Gastrocnemius medialis (tissue), 4 donors: ENCODE measurements around the gene MARK3. TPM values are rescaled to one million over a fixed set of nuclear protein-coding genes. Genes with fewer than 3 reads are reported as not detected.

Experiments used
- ATAC-seq, 2 donors: fragments of 150-250 bp; one replicate each; pipeline ENCODE4 v1.9.1; 2016
- DNase-seq, 2 donors: peaks; one replicate each; pipeline ENCODE4 v3.0.0-alpha.2; 2019
- H3K27ac ChIP-seq, 4 donors: fragments of 200-600 bp; sonication (generic); 1 replicate in 1 of 4; 2 replicates in 3 of 4; pipeline ENCODE4 v1.5.1; 2016 to 2018; ENCODE audit warnings: mild to moderate bottlenecking in 2 of 4, moderate library complexity in 1 of 4
- H3K27me3 ChIP-seq, 3 donors: fragments of 200-600 bp; sonication (generic) in 2 of 3; 1 replicate in 1 of 3; 2 replicates in 2 of 3; pipeline versions ENCODE4 v1.5.1 to v1.6.0; 2016 to 2019; ENCODE audit warnings: mild to moderate bottlenecking in 1 of 3, moderate library complexity in 1 of 3
- H3K36me3 ChIP-seq, 2 donors: fragments of 200-600 bp; sonication (generic) in 1 of 2; one replicate each; pipeline ENCODE4 v1.5.1; 2017 to 2018
- H3K4me1 ChIP-seq, 2 donors: fragments of 200-600 bp; sonication (generic) in 1 of 2; one replicate each; pipeline ENCODE4 v1.5.1; 2016 to 2017; ENCODE audit warnings: mild to moderate bottlenecking in 2 of 2
- H3K4me3 ChIP-seq, 4 donors: fragments of 200-600 bp; sonication (generic) in 3 of 4; 1 replicate in 1 of 4; 2 replicates in 3 of 4; pipeline ENCODE4 v1.5.1; 2016 to 2019; ENCODE audit warnings: mild to moderate bottlenecking in 2 of 4
- H3K9me3 ChIP-seq, 3 donors: fragments of 200-600 bp; sonication (generic) in 2 of 3; 1 replicate in 1 of 3; 2 replicates in 2 of 3; pipeline ENCODE4 v1.5.1; 2016 to 2019
- POLR2A ChIP-seq, 2 donors: fragments of 450-650 bp; IDR thresholded peaks; one replicate each; pipeline ENCODE4 v1.6.1; 2017; ENCODE audit warnings: antibody characterized with exemption in 2 of 2, mild to moderate bottlenecking in 2 of 2, moderate library complexity in 2 of 2
- in situ Hi-C, 4 donors: fragments of 200-750 bp; cut with MboI; loops; one replicate each; pipeline versions ENCODE4 v1.15.0 to v1.8.0; 2017; ENCODE audit warnings: low sequenced_read_pairs in 4 of 4
- intact Hi-C: fragments of 100-400 bp; cut with DNase I; formaldehyde crosslinking; loops from one replicate; pipeline ENCODE4 v1.15.1; 2023; ENCODE audit warnings: low total_unique reads
- total RNA-seq, 4 donors: library from RNA; depleted of rRNA; stranded (reverse); fragments of >200 nt; gene quantifications; one replicate each; pipeline versions ENCODE4 v1.1.0 to v1.2.3, GENCODE V29; 2016
- TF ChIP-seq, protein P1 (sequence below), 5 experiments: fragments of 450-650 bp in 3 of 5; fragments of 200-600 bp in 2 of 5; sonication (generic) in 2 of 5; IDR thresholded peaks in 4 of 5; conservative IDR thresholded peaks in 1 of 5; 1 replicate in 4 of 5; 2 replicates in 1 of 5; pipeline ENCODE4 v1.5.1; 2016 to 2019; ENCODE audit warnings: antibody characterized with exemption in 5 of 5, mild to moderate bottlenecking in 3 of 5, moderate library complexity in 3 of 5

MARK3 gene
- total RNA-seq, 4 donors from 2014 or later = 60.2 to 73.1 (median 71.6) TPM

DNA sequence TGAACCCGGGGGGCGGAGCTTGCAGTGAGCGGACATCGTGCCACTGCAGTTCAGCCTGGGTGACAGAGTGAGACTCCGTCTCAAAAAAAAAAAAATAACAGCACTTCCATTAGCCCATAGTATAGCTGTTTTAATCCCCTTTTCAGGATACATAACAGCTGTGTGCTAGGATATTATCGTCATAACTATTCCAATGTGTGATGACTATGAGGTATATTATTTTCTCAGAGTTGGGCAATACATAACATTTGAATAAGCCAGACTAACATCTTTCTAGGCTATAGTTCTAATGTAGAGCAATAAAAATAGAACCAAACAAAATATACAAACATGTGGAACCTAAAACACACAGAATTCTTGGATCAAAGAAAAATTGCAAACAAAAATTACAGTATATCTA is 57.1 kb downstream of the MARK3 start:
- no peak overlapping the region for H3K4me3 ChIP-seq
- H3K27me3 ChIP-seq = no peaks in the 10 kb centered on the region
- H3K9me3 ChIP-seq = no peaks in the 10 kb centered on the region
- H3K4me1 ChIP-seq = peaks cover 21 to 24% of the 10 kb centered on the region in 2 donors
- DNase-seq = no peak
- intact Hi-C loops (no loop called here), in situ Hi-C loops (no loop called here)
- no peak overlapping the region for H3K27ac ChIP-seq
- H3K36me3 ChIP-seq = no peaks in the 10 kb centered on the region
- TF ChIP-seq POLR2A (IDR thresholded peaks at IDR 0.05) = no peak
- TF ChIP-seq, protein P1, sequence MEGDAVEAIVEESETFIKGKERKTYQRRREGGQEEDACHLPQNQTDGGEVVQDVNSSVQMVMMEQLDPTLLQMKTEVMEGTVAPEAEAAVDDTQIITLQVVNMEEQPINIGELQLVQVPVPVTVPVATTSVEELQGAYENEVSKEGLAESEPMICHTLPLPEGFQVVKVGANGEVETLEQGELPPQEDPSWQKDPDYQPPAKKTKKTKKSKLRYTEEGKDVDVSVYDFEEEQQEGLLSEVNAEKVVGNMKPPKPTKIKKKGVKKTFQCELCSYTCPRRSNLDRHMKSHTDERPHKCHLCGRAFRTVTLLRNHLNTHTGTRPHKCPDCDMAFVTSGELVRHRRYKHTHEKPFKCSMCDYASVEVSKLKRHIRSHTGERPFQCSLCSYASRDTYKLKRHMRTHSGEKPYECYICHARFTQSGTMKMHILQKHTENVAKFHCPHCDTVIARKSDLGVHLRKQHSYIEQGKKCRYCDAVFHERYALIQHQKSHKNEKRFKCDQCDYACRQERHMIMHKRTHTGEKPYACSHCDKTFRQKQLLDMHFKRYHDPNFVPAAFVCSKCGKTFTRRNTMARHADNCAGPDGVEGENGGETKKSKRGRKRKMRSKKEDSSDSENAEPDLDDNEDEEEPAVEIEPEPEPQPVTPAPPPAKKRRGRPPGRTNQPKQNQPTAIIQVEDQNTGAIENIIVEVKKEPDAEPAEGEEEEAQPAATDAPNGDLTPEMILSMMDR (IDR thresholded peaks at IDR 0.05 in 4 of 5, conservative IDR thresholded peaks at IDR 0.05 in 1 of 5) = no peak
- no peak for ATAC-seq

GRCh38 chr14:103443111-103443510 is 57.9 kb downstream of the MARK3 start:
- no peaks in the 10 kb centered on the region for H3K36me3 ChIP-seq
- no peak for ATAC-seq
- in situ Hi-C loops = no loop called here
- peaks cover 28 to 32% of the 10 kb centered on the region in 2 donors for H3K4me1 ChIP-seq
- no peak for DNase-seq
- intact Hi-C loops = no loop called here
- H3K4me3 ChIP-seq = no peak overlapping the region
- no peaks in the 10 kb centered on the region for H3K27me3 ChIP-seq
- no peak overlapping the region for H3K27ac ChIP-seq
- H3K9me3 ChIP-seq = no peaks in the 10 kb centered on the region
- no peak for TF ChIP-seq POLR2A (IDR thresholded peaks at IDR 0.05)
- TF ChIP-seq, protein P1 (IDR thresholded peaks at IDR 0.05 in 4 of 5, conservative IDR thresholded peaks at IDR 0.05 in 1 of 5) = no peak

GRCh38 chr14:103444837-103445524 is 59.8 kb downstream of the MARK3 start:
- H3K4me3 ChIP-seq = no peak overlapping the region
- H3K36me3 ChIP-seq = no peaks in the 10 kb centered on the region
- in situ Hi-C loops = no loop called here
- H3K27ac ChIP-seq = peak overlapping the region; percentile 30 to 71 (median 42)
- peak; percentile 61 to 72 for ATAC-seq
- peaks cover 36 to 37% of the 10 kb centered on the region in 2 donors for H3K4me1 ChIP-seq
- no peak for TF ChIP-seq POLR2A (IDR thresholded peaks at IDR 0.05)
- TF ChIP-seq, protein P1 (IDR thresholded peaks at IDR 0.05 in 4 of 5, conservative IDR thresholded peaks at IDR 0.05 in 1 of 5) = no peak
- H3K27me3 ChIP-seq = no peaks in the 10 kb centered on the region
- no peaks in the 10 kb centered on the region for H3K9me3 ChIP-seq
- intact Hi-C loops = no loop called here
- no peak for DNase-seq

GRCh38 chr14:103445806-103446205 is 60.6 kb downstream of the MARK3 start:
- in situ Hi-C loops (no loop called here), intact Hi-C loops (no loop called here)
- H3K9me3 ChIP-seq = no peaks in the 10 kb centered on the region
- TF ChIP-seq, protein P1 (IDR thresholded peaks at IDR 0.05 in 4 of 5, conservative IDR thresholded peaks at IDR 0.05 in 1 of 5) = no peak
- TF ChIP-seq POLR2A (IDR thresholded peaks at IDR 0.05) = no peak
- no peaks in the 10 kb centered on the region for H3K27me3 ChIP-seq
- ATAC-seq (peak; percentile 16 to 78), DNase-seq (no peak)
- H3K27ac ChIP-seq = peak overlapping the region; percentile 30 to 71 (median 42)
- H3K4me3 ChIP-seq = no peak overlapping the region
- peaks cover 37 to 38% of the 10 kb centered on the region in 2 donors for H3K4me1 ChIP-seq
- H3K36me3 ChIP-seq = no peaks in the 10 kb centered on the region
